GM23338 (cell line): ENCODE data around the gene KIF5A. TPM values are rescaled to one million over a fixed set of nuclear protein-coding genes. Genes with fewer than 3 reads are reported as not detected.

Experiments used
- ATAC-seq: fragments of 200-7000 bp; cut with Tn5 transposase; 3 replicates; pipeline ENCODE4 v1.9.1; 2020
- DNase-seq: peaks from one replicate; pipeline ENCODE4 v3.0.0-alpha.2; 2015; ENCODE audit warnings: low spot score
- H2AFZ ChIP-seq: fragments of 200-600 bp; sonication (generic); 2 replicates; pipeline ENCODE4 v1.8.0; 2016; ENCODE audit warnings: antibody characterized with exemption, mild to moderate bottlenecking, moderate library complexity
- H3F3A ChIP-seq: fragments of 200-600 bp; sonication (generic); replicated peaks from 2 replicates; pipeline ENCODE4 v1.8.0; 2017; ENCODE audit warnings: antibody characterized with exemption, mixed run types, low read depth
- H3K27ac ChIP-seq: fragments of 200-600 bp; sonication (generic); 2 replicates; pipeline ENCODE4 v1.6.1; 2016; ENCODE audit warnings: low read depth
- H3K27me3 ChIP-seq: fragments of 200-600 bp; sonication (generic); 2 replicates; pipeline ENCODE4 v1.8.0; 2016; ENCODE audit warnings: mild to moderate bottlenecking, mixed run types, moderate library complexity; ENCODE audit not compliant: insufficient read depth
- H3K36me3 ChIP-seq: fragments of 200-600 bp; sonication (generic); 2 replicates; pipeline ENCODE4 v1.8.0; 2016; ENCODE audit warnings: mild to moderate bottlenecking; ENCODE audit not compliant: insufficient read depth
- H3K4me1 ChIP-seq: fragments of 200-600 bp; sonication (generic); 2 replicates; pipeline ENCODE4 v1.8.0; 2016; ENCODE audit warnings: mild to moderate bottlenecking, moderate library complexity; ENCODE audit not compliant: insufficient read depth
- H3K4me2 ChIP-seq: fragments of 200-600 bp; sonication (generic); 2 replicates; pipeline ENCODE4 v1.7.1; 2017; ENCODE audit warnings: mixed run types
- H3K4me3 ChIP-seq: fragments of 200-600 bp; sonication (generic); 2 replicates; pipeline ENCODE4 v1.6.1; 2016; ENCODE audit warnings: mixed run types
- H3K79me2 ChIP-seq: fragments of 200-600 bp; sonication (generic); replicated peaks from 2 replicates; pipeline ENCODE4 v1.8.0; 2017; ENCODE audit warnings: mild to moderate bottlenecking; ENCODE audit not compliant: insufficient read depth
- H3K9me2 ChIP-seq: fragments of 200-600 bp; sonication (generic); 2 replicates; pipeline ENCODE4 v1.8.0; 2017; ENCODE audit not compliant: insufficient read depth
- H4K20me1 ChIP-seq: fragments of 200-600 bp; sonication (generic); replicated peaks from 2 replicates; pipeline ENCODE4 v1.8.0; 2017; ENCODE audit warnings: mild to moderate bottlenecking; ENCODE audit not compliant: insufficient read depth
- H3K27ac Mint-ChIP-seq: 2 replicates; pipeline ENCODE4 v1.8.0; 2020; ENCODE audit warnings: inconsistent platforms, mild to moderate bottlenecking, moderate library complexity, mixed read lengths
- H3K27me3 Mint-ChIP-seq: 3 replicates; pipeline ENCODE4 v1.8.0; 2022; ENCODE audit warnings: low read depth, mild to moderate bottlenecking, moderate library complexity, mixed read lengths, inconsistent platforms; ENCODE audit not compliant: insufficient read depth, poor library complexity
- H3K36me3 Mint-ChIP-seq: 3 replicates; pipeline ENCODE4 v1.8.0; 2021; ENCODE audit warnings: low read depth, mild to moderate bottlenecking, inconsistent platforms, moderate library complexity, mixed read lengths
- H3K4me1 Mint-ChIP-seq: 3 replicates; pipeline ENCODE4 v1.8.0; 2020; ENCODE audit warnings: mild to moderate bottlenecking, inconsistent platforms, mixed read lengths
- H3K4me3 Mint-ChIP-seq: 3 replicates; pipeline ENCODE4 v1.8.0; 2021; ENCODE audit warnings: moderate library complexity, mild to moderate bottlenecking, inconsistent platforms, mixed read lengths
- H3K9me3 Mint-ChIP-seq: 3 replicates; pipeline ENCODE4 v1.8.0; 2020; ENCODE audit warnings: moderate library complexity, mild to moderate bottlenecking, inconsistent platforms, mixed read lengths
- CREB1 ChIP-seq: fragments of 250-450 bp; sonication (Bioruptor Pico); IDR thresholded peaks from 2 replicates; pipeline ENCODE4 v1.5.0; 2020; ENCODE audit warnings: low read depth, mild to moderate bottlenecking, moderate library complexity
- EZH2 ChIP-seq: fragments of 200-600 bp; sonication (generic); IDR thresholded peaks from one replicate; pipeline ENCODE4 v1.8.0; 2017; ENCODE audit warnings: antibody characterized with exemption, mild to moderate bottlenecking, low read depth; ENCODE audit not compliant: unreplicated experiment
- EZH2phosphoT487 ChIP-seq: fragments of 200-600 bp; sonication (generic); IDR thresholded peaks from one replicate; pipeline ENCODE4 v1.8.1; 2018; ENCODE audit warnings: antibody characterized with exemption; ENCODE audit not compliant: unreplicated experiment
- JUNB ChIP-seq: IDR thresholded peaks from one replicate; pipeline ENCODE4 v1.6.1; 2016; ENCODE audit warnings: antibody characterized with exemption; ENCODE audit not compliant: unreplicated experiment
- NANOG ChIP-seq: IDR thresholded peaks from 2 replicates; pipeline ENCODE4 v1.6.1; 2016; ENCODE audit warnings: antibody characterized with exemption, borderline replicate concordance
- POLR2AphosphoS5 ChIP-seq: IDR thresholded peaks from 2 replicates; pipeline ENCODE4 v1.6.1; 2016; ENCODE audit warnings: antibody characterized with exemption, low read depth
- STAT1 ChIP-seq: IDR thresholded peaks from one replicate; pipeline ENCODE4 v1.6.1; 2016; ENCODE audit warnings: antibody characterized with exemption; ENCODE audit not compliant: unreplicated experiment
- ZNF114 ChIP-seq: fragments of 250-450 bp; sonication (Bioruptor Pico); IDR thresholded peaks from 2 replicates; pipeline ENCODE4 v1.5.0; 2020; ENCODE audit warnings: mild to moderate bottlenecking, moderate library complexity
- ZNF331 ChIP-seq: fragments of 250-450 bp; sonication (Bioruptor Pico); IDR thresholded peaks from 2 replicates; pipeline ENCODE4 v1.5.0; 2020; ENCODE audit warnings: low read depth, mild to moderate bottlenecking, moderate library complexity
- polyA plus RNA-seq: library from polyadenylated mRNA; unstranded; fragments of >200 nt; fragmentation: Nextera tagmentation; extraction: Ambion mirVana; gene quantifications from 2 replicates; pipeline ENCODE4 v1.2.1, GENCODE V29; 2016
- total RNA-seq: library from RNA; depleted of rRNA; stranded (reverse); fragments of >200 nt; shearing (Covaris generic); gene quantifications from 2 replicates; pipeline ENCODE4 v1.2.3, GENCODE V29; 2014
- TF ChIP-seq, protein P1 (sequence below): fragments of 250-450 bp; sonication (Bioruptor Pico); IDR thresholded peaks from 2 replicates; pipeline ENCODE4 v1.5.0; 2020; ENCODE audit warnings: mild to moderate bottlenecking, moderate library complexity
- TF ChIP-seq, protein P2 (sequence below): IDR thresholded peaks from one replicate; pipeline ENCODE4 v1.6.1; 2018; ENCODE audit warnings: antibody characterized with exemption; ENCODE audit not compliant: unreplicated experiment
- TF ChIP-seq, protein P3 (sequence below): IDR thresholded peaks from 2 replicates; pipeline ENCODE4 v1.6.1; 2016; ENCODE audit warnings: antibody characterized with exemption
- TF ChIP-seq, protein P4 (sequence below), 2 experiments: fragments of 200-600 bp in 1 of 2; sonication (generic) in 1 of 2; conservative IDR thresholded peaks; 2 replicates each; pipeline versions ENCODE4 v1.5.1 to v1.6.1; 2016 to 2017; ENCODE audit warnings: antibody characterized with exemption in 2 of 2, low read depth in 2 of 2, mild to moderate bottlenecking in 2 of 2, moderate library complexity in 1 of 2

Gene KIF5A
- total and polyA plus RNA-seq, 2 experiments from 2014 or later, result 11.1 to 21.3 TPM

DNA sequence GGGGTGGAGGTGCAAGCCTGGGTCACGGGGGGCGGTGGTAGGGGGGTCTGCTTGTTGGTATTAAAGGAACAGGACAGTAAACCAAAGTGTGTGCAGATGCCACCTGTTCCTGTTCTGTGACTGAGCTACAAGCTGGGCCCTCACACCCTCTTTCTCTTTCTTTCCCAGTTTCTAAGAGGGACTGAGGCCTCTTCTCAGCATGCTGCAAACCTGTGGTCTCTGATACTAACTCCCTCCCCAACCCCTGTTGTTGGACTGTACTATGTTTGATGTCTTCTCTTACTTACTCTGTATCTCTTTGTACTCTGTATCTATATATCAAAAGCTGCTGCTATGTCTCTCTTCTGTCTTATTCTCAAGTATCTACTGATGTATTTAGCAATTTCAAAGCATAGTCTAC is 34.2 kb downstream of the KIF5A start:
- ATAC-seq (no peak), DNase-seq (no peak)
- Mint-ChIP-seq H3K9me3 (no peaks in the 10 kb centered on the region), H3K4me3 (no peak overlapping the region), H3K36me3 (peaks cover 23% of the 10 kb centered on the region), H3K27me3 (no peaks in the 10 kb centered on the region), H3K4me1 (peaks cover 4% of the 10 kb centered on the region; the same call in 2 of the 3 replicates), H3K27ac (no peak overlapping the region)
- Histone ChIP-seq H4K20me1 (peaks cover 14% of the 10 kb centered on the region), H3K4me3 (no peak overlapping the region), H3K36me3 (peaks cover 8% of the 10 kb centered on the region), H3K9me2 (no peaks in the 10 kb centered on the region), H3F3A (peaks cover 10% of the 10 kb centered on the region; the same call in 1 of the 2 replicates), H2AFZ (no peak overlapping the region), H3K4me2 (no peak overlapping the region), H3K79me2 (no peaks in the 10 kb centered on the region), H3K27ac (no peak overlapping the region), H3K4me1 (no peaks in the 10 kb centered on the region), H3K27me3 (0 out of 2 replicates have a peak, but pooled peaks cover 8% of the 10 kb centered on the region)
- no peak for TF ChIP-seq JUNB
- TF ChIP-seq NANOG, result no peak
- no peak for TF ChIP-seq CREB1
- TF ChIP-seq ZNF331 (CRISPR knock-in tag), result no peak
- TF ChIP-seq, protein P1, sequence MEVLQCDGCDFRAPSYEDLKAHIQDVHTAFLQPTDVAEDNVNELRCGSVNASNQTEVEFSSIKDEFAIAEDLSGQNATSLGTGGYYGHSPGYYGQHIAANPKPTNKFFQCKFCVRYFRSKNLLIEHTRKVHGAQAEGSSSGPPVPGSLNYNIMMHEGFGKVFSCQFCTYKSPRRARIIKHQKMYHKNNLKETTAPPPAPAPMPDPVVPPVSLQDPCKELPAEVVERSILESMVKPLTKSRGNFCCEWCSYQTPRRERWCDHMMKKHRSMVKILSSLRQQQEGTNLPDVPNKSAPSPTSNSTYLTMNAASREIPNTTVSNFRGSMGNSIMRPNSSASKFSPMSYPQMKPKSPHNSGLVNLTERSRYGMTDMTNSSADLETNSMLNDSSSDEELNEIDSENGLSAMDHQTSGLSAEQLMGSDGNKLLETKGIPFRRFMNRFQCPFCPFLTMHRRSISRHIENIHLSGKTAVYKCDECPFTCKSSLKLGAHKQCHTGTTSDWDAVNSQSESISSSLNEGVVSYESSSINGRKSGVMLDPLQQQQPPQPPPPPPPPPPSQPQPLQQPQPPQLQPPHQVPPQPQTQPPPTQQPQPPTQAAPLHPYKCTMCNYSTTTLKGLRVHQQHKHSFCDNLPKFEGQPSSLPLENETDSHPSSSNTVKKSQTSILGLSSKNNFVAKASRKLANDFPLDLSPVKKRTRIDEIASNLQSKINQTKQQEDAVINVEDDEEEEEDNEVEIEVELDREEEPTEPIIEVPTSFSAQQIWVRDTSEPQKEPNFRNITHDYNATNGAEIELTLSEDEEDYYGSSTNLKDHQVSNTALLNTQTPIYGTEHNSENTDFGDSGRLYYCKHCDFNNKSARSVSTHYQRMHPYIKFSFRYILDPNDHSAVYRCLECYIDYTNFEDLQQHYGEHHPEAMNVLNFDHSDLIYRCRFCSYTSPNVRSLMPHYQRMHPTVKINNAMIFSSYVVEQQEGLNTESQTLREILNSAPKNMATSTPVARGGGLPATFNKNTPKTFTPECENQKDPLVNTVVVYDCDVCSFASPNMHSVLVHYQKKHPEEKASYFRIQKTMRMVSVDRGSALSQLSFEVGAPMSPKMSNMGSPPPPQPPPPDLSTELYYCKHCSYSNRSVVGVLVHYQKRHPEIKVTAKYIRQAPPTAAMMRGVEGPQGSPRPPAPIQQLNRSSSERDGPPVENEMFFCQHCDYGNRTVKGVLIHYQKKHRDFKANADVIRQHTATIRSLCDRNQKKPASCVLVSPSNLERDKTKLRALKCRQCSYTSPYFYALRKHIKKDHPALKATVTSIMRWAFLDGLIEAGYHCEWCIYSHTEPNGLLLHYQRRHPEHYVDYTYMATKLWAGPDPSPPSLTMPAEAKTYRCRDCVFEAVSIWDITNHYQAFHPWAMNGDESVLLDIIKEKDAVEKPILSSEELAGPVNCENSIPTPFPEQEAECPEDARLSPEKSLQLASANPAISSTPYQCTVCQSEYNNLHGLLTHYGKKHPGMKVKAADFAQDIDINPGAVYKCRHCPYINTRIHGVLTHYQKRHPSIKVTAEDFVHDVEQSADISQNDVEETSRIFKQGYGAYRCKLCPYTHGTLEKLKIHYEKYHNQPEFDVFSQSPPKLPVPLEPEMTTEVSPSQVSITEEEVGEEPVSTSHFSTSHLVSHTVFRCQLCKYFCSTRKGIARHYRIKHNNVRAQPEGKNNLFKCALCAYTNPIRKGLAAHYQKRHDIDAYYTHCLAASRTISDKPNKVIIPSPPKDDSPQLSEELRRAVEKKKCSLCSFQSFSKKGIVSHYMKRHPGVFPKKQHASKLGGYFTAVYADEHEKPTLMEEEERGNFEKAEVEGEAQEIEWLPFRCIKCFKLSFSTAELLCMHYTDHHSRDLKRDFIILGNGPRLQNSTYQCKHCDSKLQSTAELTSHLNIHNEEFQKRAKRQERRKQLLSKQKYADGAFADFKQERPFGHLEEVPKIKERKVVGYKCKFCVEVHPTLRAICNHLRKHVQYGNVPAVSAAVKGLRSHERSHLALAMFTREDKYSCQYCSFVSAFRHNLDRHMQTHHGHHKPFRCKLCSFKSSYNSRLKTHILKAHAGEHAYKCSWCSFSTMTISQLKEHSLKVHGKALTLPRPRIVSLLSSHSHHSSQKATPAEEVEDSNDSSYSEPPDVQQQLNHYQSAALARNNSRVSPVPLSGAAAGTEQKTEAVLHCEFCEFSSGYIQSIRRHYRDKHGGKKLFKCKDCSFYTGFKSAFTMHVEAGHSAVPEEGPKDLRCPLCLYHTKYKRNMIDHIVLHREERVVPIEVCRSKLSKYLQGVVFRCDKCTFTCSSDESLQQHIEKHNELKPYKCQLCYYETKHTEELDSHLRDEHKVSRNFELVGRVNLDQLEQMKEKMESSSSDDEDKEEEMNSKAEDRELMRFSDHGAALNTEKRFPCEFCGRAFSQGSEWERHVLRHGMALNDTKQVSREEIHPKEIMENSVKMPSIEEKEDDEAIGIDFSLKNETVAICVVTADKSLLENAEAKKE, result no peak
- no peak for TF ChIP-seq POLR2AphosphoS5
- TF ChIP-seq, protein P2, sequence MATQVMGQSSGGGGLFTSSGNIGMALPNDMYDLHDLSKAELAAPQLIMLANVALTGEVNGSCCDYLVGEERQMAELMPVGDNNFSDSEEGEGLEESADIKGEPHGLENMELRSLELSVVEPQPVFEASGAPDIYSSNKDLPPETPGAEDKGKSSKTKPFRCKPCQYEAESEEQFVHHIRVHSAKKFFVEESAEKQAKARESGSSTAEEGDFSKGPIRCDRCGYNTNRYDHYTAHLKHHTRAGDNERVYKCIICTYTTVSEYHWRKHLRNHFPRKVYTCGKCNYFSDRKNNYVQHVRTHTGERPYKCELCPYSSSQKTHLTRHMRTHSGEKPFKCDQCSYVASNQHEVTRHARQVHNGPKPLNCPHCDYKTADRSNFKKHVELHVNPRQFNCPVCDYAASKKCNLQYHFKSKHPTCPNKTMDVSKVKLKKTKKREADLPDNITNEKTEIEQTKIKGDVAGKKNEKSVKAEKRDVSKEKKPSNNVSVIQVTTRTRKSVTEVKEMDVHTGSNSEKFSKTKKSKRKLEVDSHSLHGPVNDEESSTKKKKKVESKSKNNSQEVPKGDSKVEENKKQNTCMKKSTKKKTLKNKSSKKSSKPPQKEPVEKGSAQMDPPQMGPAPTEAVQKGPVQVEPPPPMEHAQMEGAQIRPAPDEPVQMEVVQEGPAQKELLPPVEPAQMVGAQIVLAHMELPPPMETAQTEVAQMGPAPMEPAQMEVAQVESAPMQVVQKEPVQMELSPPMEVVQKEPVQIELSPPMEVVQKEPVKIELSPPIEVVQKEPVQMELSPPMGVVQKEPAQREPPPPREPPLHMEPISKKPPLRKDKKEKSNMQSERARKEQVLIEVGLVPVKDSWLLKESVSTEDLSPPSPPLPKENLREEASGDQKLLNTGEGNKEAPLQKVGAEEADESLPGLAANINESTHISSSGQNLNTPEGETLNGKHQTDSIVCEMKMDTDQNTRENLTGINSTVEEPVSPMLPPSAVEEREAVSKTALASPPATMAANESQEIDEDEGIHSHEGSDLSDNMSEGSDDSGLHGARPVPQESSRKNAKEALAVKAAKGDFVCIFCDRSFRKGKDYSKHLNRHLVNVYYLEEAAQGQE, result no peak
- TF ChIP-seq STAT1, result no peak
- TF ChIP-seq, protein P3, sequence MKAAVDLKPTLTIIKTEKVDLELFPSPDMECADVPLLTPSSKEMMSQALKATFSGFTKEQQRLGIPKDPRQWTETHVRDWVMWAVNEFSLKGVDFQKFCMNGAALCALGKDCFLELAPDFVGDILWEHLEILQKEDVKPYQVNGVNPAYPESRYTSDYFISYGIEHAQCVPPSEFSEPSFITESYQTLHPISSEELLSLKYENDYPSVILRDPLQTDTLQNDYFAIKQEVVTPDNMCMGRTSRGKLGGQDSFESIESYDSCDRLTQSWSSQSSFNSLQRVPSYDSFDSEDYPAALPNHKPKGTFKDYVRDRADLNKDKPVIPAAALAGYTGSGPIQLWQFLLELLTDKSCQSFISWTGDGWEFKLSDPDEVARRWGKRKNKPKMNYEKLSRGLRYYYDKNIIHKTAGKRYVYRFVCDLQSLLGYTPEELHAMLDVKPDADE, result no peak
- TF ChIP-seq, protein P4, sequence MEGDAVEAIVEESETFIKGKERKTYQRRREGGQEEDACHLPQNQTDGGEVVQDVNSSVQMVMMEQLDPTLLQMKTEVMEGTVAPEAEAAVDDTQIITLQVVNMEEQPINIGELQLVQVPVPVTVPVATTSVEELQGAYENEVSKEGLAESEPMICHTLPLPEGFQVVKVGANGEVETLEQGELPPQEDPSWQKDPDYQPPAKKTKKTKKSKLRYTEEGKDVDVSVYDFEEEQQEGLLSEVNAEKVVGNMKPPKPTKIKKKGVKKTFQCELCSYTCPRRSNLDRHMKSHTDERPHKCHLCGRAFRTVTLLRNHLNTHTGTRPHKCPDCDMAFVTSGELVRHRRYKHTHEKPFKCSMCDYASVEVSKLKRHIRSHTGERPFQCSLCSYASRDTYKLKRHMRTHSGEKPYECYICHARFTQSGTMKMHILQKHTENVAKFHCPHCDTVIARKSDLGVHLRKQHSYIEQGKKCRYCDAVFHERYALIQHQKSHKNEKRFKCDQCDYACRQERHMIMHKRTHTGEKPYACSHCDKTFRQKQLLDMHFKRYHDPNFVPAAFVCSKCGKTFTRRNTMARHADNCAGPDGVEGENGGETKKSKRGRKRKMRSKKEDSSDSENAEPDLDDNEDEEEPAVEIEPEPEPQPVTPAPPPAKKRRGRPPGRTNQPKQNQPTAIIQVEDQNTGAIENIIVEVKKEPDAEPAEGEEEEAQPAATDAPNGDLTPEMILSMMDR (conservative IDR thresholded peaks at IDR 0.05; ENCODE audit: low read depth in 2 of 2), result no peak
- no peak for TF ChIP-seq EZH2phosphoT487
- TF ChIP-seq ZNF114 (CRISPR knock-in tag), result no peak
- TF ChIP-seq EZH2, result no peak
